Duodenal mucosa (tissue), 2 donors: ENCODE results near the gene ZACN.

ENCODE experiments used
- H3K27ac ChIP-seq: one replicate; pipeline ENCODE4 v1.7.0; 2013; ENCODE audit warnings: low read depth, low read length
- H3K27me3 ChIP-seq, 2 donors: one replicate each; pipeline ENCODE4 v1.7.0; 2013; ENCODE audit warnings: low read length in 2 of 2, control low read depth in 1 of 2; ENCODE audit not compliant: insufficient read depth in 2 of 2, control insufficient read depth in 1 of 2
- H3K36me3 ChIP-seq, 2 donors: one replicate each; pipeline ENCODE4 v1.7.0; 2013; ENCODE audit warnings: low read length in 2 of 2, control low read depth in 1 of 2; ENCODE audit not compliant: insufficient read depth in 2 of 2, control insufficient read depth in 1 of 2
- H3K4me1 ChIP-seq, 2 donors: one replicate each; pipeline ENCODE4 v1.7.0; 2013; ENCODE audit warnings: low read length in 2 of 2, control low read depth in 1 of 2; ENCODE audit not compliant: insufficient read depth in 2 of 2, control insufficient read depth in 1 of 2
- H3K4me3 ChIP-seq, 2 donors: one replicate each; pipeline ENCODE4 v1.7.0; 2013; ENCODE audit warnings: low read length in 2 of 2, low read depth in 1 of 2
- H3K9ac ChIP-seq, 2 donors: one replicate each; pipeline ENCODE4 v1.7.0; 2013; ENCODE audit warnings: low read length in 2 of 2, low read depth in 1 of 2
- H3K9me3 ChIP-seq, 2 donors: one replicate each; pipeline ENCODE4 v1.7.0; 2013; ENCODE audit warnings: low read length in 2 of 2, control low read depth in 1 of 2; ENCODE audit not compliant: control insufficient read depth in 1 of 2

Gene ZACN

DNA sequence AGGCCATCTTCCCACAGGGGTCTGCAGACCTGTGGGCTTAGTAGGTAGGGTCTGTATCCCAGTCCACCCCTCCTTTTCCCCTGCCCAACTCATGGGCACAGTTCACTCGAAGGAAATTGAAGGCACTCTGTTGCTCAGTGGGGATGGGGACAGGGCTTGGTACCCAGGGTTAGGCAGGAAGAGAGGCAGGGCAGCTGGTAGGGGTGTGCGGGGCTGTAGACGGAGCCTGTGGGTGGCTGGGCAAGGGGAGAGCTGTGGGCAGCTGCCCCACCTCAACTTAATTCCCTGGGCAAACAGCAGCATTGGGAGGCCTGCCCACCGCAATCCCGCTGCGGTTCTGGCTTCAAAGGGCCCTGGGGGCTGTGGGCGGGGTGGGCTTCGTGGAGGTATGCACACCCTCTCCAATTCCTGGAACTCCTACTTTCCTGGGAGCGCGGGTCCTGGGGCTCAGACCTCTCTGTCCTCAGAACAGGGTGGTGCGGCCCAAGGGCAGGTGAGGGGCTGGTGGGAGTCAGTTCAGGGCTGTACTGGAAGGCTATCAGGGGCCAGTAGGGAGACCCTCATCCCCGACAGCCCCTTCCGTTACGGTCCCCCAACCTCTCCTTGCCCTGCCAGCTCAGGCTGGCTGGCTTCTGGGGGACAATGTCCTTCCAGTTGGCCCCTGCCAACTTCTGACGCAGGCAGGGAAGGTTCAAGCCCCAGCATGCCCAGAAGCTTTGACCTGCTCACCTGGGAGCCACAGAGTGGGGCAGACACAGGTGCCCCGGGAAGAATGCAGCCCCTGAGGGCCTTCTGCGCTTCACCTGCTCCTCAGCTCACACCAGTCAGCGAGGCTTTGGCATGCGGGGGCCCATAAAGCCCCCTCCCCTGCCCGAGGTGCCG is 53.0 kb downstream of the ZACN start:
- H3K9ac ChIP-seq = no peak overlapping the region
- no peaks in the 10 kb centered on the region for H3K4me1 ChIP-seq
- H3K9me3 ChIP-seq = no peaks in the 10 kb centered on the region
- no peak overlapping the region for H3K27ac ChIP-seq
- H3K4me3 ChIP-seq = no peak overlapping the region
- no peaks in the 10 kb centered on the region for H3K36me3 ChIP-seq
- H3K27me3 ChIP-seq = peaks cover 0 to 4% of the 10 kb centered on the region in 2 donors
